Ovary (tissue), 9 donors: ENCODE measurements around the gene TNIK. TPM values are rescaled to one million over a fixed set of nuclear protein-coding genes. Genes with fewer than 3 reads are reported as not detected.

ENCODE experiments used
- DNase-seq, 5 donors: peaks; one replicate each; pipeline ENCODE4 v3.0.0-alpha.2; 2019 to 2020
- H3K27ac ChIP-seq, 2 donors: fragments of 200-600 bp; one replicate each; pipeline versions ENCODE4 v1.5.1 to v1.8.0; 2019 to 2022
- H3K27me3 ChIP-seq: fragments of 200-600 bp; one replicate; pipeline ENCODE4 v1.8.0; 2022
- H3K36me3 ChIP-seq: fragments of 200-600 bp; sonication (generic); one replicate; pipeline ENCODE4 v1.5.1; 2019
- H3K4me1 ChIP-seq: one replicate; pipeline ENCODE4 v1.8.1; 2013; ENCODE audit warnings: mild to moderate bottlenecking, moderate library complexity; ENCODE audit not compliant: insufficient read depth
- H3K4me3 ChIP-seq: fragments of 200-600 bp; sonication (generic); one replicate; pipeline ENCODE4 v1.5.1; 2017
- H3K9me3 ChIP-seq, 2 donors: fragments of 200-600 bp in 1 of 2; sonication (generic) in 1 of 2; one replicate each; pipeline versions ENCODE4 v1.5.1 to v1.8.1; 2013 to 2019; ENCODE audit warnings: mild to moderate bottlenecking in 1 of 2, moderate library complexity in 1 of 2
- CTCF ChIP-seq, 3 donors: fragments of 450-650 bp in 2 of 3; fragments of 200-600 bp in 1 of 3; IDR thresholded peaks; one replicate each; pipeline versions ENCODE4 v1.5.1 to v1.8.0; 2016 to 2022; ENCODE audit warnings: antibody characterized with exemption in 3 of 3, mild to moderate bottlenecking in 1 of 3
- EP300 ChIP-seq: sonication (generic); formaldehyde crosslinking; IDR thresholded peaks from one replicate; pipeline ENCODE4 v1.6.1; 2017; ENCODE audit warnings: antibody characterized with exemption
- POLR2A ChIP-seq: fragments of 450-650 bp; IDR thresholded peaks from one replicate; pipeline ENCODE4 v1.6.1; 2017; ENCODE audit warnings: antibody characterized with exemption, mild to moderate bottlenecking, moderate library complexity
- WGBS, 3 donors: extraction: QIAGEN DNeasy Blood & Tissue Kit in 1 of 3; methylation state at CpG; one replicate each; pipeline versions ENCODE4 v1.1.5 to v1.1.7; 2013 to 2017; 5-methylcytosine and 5-hydroxymethylcytosine counted together
- intact Hi-C, 4 donors: fragments of 100-400 bp; cut with DNase I; formaldehyde crosslinking; loops; one replicate each; pipeline versions ENCODE4 v1.11.0 to v1.15.1; 2022 to 2023
- polyA plus RNA-seq, 2 donors: library from polyadenylated mRNA; stranded (reverse); fragments of 200-250 nt in 1 of 2; fragments of 350-450 nt in 1 of 2; fragmentation: Illumina TruSeq in 1 of 2; extraction: RNeasy Lipid Tissue Mini Kit (QIAGEN cat#74804) in 1 of 2; gene quantifications; one replicate each; pipeline ENCODE4 v1.2.3, GENCODE V29; 2013 to 2014
- total RNA-seq, 7 donors: library from RNA; depleted of rRNA in 2 of 7; stranded (reverse); fragments of >200 nt in 2 of 7; fragmentation: NEBNext Ultra II Directional in 3 of 7; extraction: Animal tissue kit (Norgen Biotek cat#: 25700) in 3 of 7; gene quantifications; one replicate each; pipeline versions ENCODE4 v1.1.0 to v1.2.4, GENCODE V29; 2016 to 2023
- donor health status: DM: no; HTN: no; CAD: no; lungs with moderate emphysema.
- donor health status: DM: no; HTN: no; CAD: no.
- donor health status: Bipolar disorder and iron deficiency.
- donor health status: DM: yes; HTN: yes; CAD: no.
- donor health status: DM: no; HTN: no; CAD: no.
- donor health status: DM: yes; HTN: yes; CAD: no.

Gene TNIK
- total and polyA plus RNA-seq, 9 donors, result 1.1 to 9.5 (median 4.5) TPM

- no peak for DNase-seq
- no peaks in the 10 kb centered on the region for H3K9me3 ChIP-seq
- no peaks in the 10 kb centered on the region for H3K27me3 ChIP-seq
- intact Hi-C loops, result no loop called here
- H3K4me1 ChIP-seq, result peaks cover 7% of the 10 kb centered on the region
- no peak for TF ChIP-seq CTCF (IDR thresholded peaks at IDR 0.05)
- no peak for TF ChIP-seq POLR2A
- TF ChIP-seq EP300, result no peak
- WGBS, 3 donors, result 21 to 38% (median 23%) methylated on average over 7 of the region's 7 CpGs
- H3K4me3 ChIP-seq, result no peak overlapping the region
- no peaks in the 10 kb centered on the region for H3K36me3 ChIP-seq
- H3K27ac ChIP-seq, result peak overlapping the region in 1 of 2 donors; percentile 26
These were observed 67.0 kb downstream of the TNIK start for GRCh38 chr3:171393032-171393744.

- H3K27ac ChIP-seq, result no peak overlapping the region
- peaks cover 7% of the 10 kb centered on the region for H3K4me1 ChIP-seq
- H3K27me3 ChIP-seq, result no peaks in the 10 kb centered on the region
- intact Hi-C loops, result no loop called here
- no peaks in the 10 kb centered on the region for H3K36me3 ChIP-seq
- TF ChIP-seq POLR2A (no peak), EP300 (no peak), CTCF (IDR thresholded peaks at IDR 0.05) (no peak)
- no peak overlapping the region for H3K4me3 ChIP-seq
- H3K9me3 ChIP-seq, result no peaks in the 10 kb centered on the region
- DNase-seq, result no peak
These were observed 68.8 kb downstream of the TNIK start for GRCh38 chr3:171391432-171391831.

GRCh38 chr3:171390051-171390941 lies 69.9 kb downstream of the TNIK start:
- H3K36me3 ChIP-seq, result no peaks in the 10 kb centered on the region
- no peak overlapping the region for H3K27ac ChIP-seq
- 88 to 95% (median 92%) methylated on average over 9 of the region's 9 CpGs for WGBS, 3 donors
- peaks cover 7% of the 10 kb centered on the region for H3K4me1 ChIP-seq
- intact Hi-C loops, result no loop called here
- DNase-seq, result no peak
- no peaks in the 10 kb centered on the region for H3K27me3 ChIP-seq
- no peak for TF ChIP-seq EP300
- TF ChIP-seq POLR2A, result no peak
- TF ChIP-seq CTCF (IDR thresholded peaks at IDR 0.05), result no peak
- no peak overlapping the region for H3K4me3 ChIP-seq
- no peaks in the 10 kb centered on the region for H3K9me3 ChIP-seq

GRCh38 chr3:171389491-171389890 lies 70.7 kb downstream of the TNIK start:
- WGBS, 3 donors, result 63 to 95% (median 85%) methylated on average over 3 of the region's 3 CpGs
- TF ChIP-seq EP300 (no peak), CTCF (IDR thresholded peaks at IDR 0.05) (no peak), POLR2A (no peak)
- H3K4me3 ChIP-seq, result no peak overlapping the region
- no peaks in the 10 kb centered on the region for H3K27me3 ChIP-seq
- intact Hi-C loops, result no loop called here
- H3K4me1 ChIP-seq, result peaks cover 7% of the 10 kb centered on the region
- H3K36me3 ChIP-seq, result no peaks in the 10 kb centered on the region
- H3K27ac ChIP-seq, result no peak overlapping the region
- no peaks in the 10 kb centered on the region for H3K9me3 ChIP-seq
- no peak for DNase-seq
